Neuron (in vitro differentiated cells): Measurements from ENCODE around the gene STPG4.

Source experiments
- H2AFZ ChIP-seq: one replicate; pipeline ENCODE4 v1.6.1; 2013; ENCODE audit warnings: low read depth, mild to moderate bottlenecking, inconsistent platforms, low read length, moderate library complexity
- H3K27me3 ChIP-seq: one replicate; pipeline ENCODE4 v1.6.1; 2013; ENCODE audit warnings: low read length; ENCODE audit not compliant: insufficient read depth
- H3K36me3 ChIP-seq: one replicate; pipeline ENCODE4 v1.6.1; 2013; ENCODE audit warnings: low read length; ENCODE audit not compliant: insufficient read depth
- H3K4me1 ChIP-seq: one replicate; pipeline ENCODE4 v1.6.1; 2013; ENCODE audit warnings: low read length; ENCODE audit not compliant: insufficient read depth
- H3K4me3 ChIP-seq: 2 replicates; pipeline ENCODE4 v1.5.1; 2013; ENCODE audit warnings: mild to moderate bottlenecking, low read length, moderate library complexity
- H3K9me3 ChIP-seq: one replicate; pipeline ENCODE4 v1.6.1; 2013; ENCODE audit warnings: low read length

The STPG4 gene

GRCh38 chr2:47056868-47057686, 98.0 kb downstream of the STPG4 start:
- H3K36me3 ChIP-seq = peaks cover 1% of the 10 kb centered on the region
- peaks cover 12% of the 10 kb centered on the region for H3K4me1 ChIP-seq
- no peak overlapping the region for H3K4me3 ChIP-seq
- no peak overlapping the region for H2AFZ ChIP-seq
- H3K27me3 ChIP-seq = no peaks in the 10 kb centered on the region
- no peaks in the 10 kb centered on the region for H3K9me3 ChIP-seq

- Histone ChIP-seq H3K4me1 (peaks cover 9% of the 10 kb centered on the region), H3K4me3 (no peak overlapping the region), H2AFZ (no peak overlapping the region)
Measured at GRCh38 chr2:47056374-47056773, 98.7 kb downstream of the STPG4 start.

GRCh38 chr2:47054868-47055267, 100.2 kb downstream of the STPG4 start:
- Histone ChIP-seq H3K36me3 (peaks cover 9% of the 10 kb centered on the region), H3K27me3 (no peaks in the 10 kb centered on the region), H3K4me3 (no peak overlapping the region), H3K4me1 (peaks cover 9% of the 10 kb centered on the region), H2AFZ (no peak overlapping the region), H3K9me3 (no peaks in the 10 kb centered on the region)

More at GRCh38 chr2:47056374-47056773, 98.7 kb downstream of the STPG4 start:
- no peaks in the 10 kb centered on the region for H3K27me3 ChIP-seq
- peaks cover 6% of the 10 kb centered on the region for H3K36me3 ChIP-seq
- no peaks in the 10 kb centered on the region for H3K9me3 ChIP-seq

- no peak overlapping the region for H2AFZ ChIP-seq
- H3K9me3 ChIP-seq = no peaks in the 10 kb centered on the region
- peaks cover 9% of the 10 kb centered on the region for H3K4me1 ChIP-seq
- H3K27me3 ChIP-seq = no peaks in the 10 kb centered on the region
- H3K36me3 ChIP-seq = peaks cover 14% of the 10 kb centered on the region
- no peak overlapping the region for H3K4me3 ChIP-seq
Measured at GRCh38 chr2:47054036-47054555, 101.0 kb downstream of the STPG4 start.

- Histone ChIP-seq H3K27me3 (no peaks in the 10 kb centered on the region), H3K9me3 (no peaks in the 10 kb centered on the region), H3K36me3 (peaks cover 14% of the 10 kb centered on the region), H2AFZ (no peak overlapping the region), H3K4me1 (peaks cover 6% of the 10 kb centered on the region), H3K4me3 (no peak overlapping the region)
Measured at GRCh38 chr2:47052847-47053246, 102.3 kb downstream of the STPG4 start.

- Histone ChIP-seq H3K4me3 (no peak overlapping the region), H3K4me1 (peaks cover 5% of the 10 kb centered on the region), H3K27me3 (no peaks in the 10 kb centered on the region), H3K9me3 (no peaks in the 10 kb centered on the region), H3K36me3 (peaks cover 14% of the 10 kb centered on the region), H2AFZ (no peak overlapping the region)
Measured at GRCh38 chr2:47051562-47051961, 103.5 kb downstream of the STPG4 start.

GRCh38 chr2:47050762-47051161, 104.3 kb downstream of the STPG4 start:
- H3K27me3 ChIP-seq = no peaks in the 10 kb centered on the region
- peaks cover 14% of the 10 kb centered on the region for H3K36me3 ChIP-seq
- H3K9me3 ChIP-seq = no peaks in the 10 kb centered on the region
- no peak overlapping the region for H3K4me3 ChIP-seq
- H2AFZ ChIP-seq = no peak overlapping the region
- H3K4me1 ChIP-seq = peaks cover 8% of the 10 kb centered on the region

- H3K4me3 ChIP-seq = no peak overlapping the region
- H2AFZ ChIP-seq = no peak overlapping the region
- H3K4me1 ChIP-seq = peaks cover 8% of the 10 kb centered on the region
- no peaks in the 10 kb centered on the region for H3K27me3 ChIP-seq
- H3K36me3 ChIP-seq = peaks cover 14% of the 10 kb centered on the region
- H3K9me3 ChIP-seq = no peaks in the 10 kb centered on the region
Measured at GRCh38 chr2:47050021-47050760, 104.9 kb downstream of the STPG4 start.

GRCh38 chr2:47049502-47049901, 105.6 kb downstream of the STPG4 start:
- Histone ChIP-seq H3K27me3 (no peaks in the 10 kb centered on the region), H3K4me1 (peaks cover 8% of the 10 kb centered on the region), H2AFZ (no peak overlapping the region), H3K36me3 (peaks cover 14% of the 10 kb centered on the region), H3K9me3 (no peaks in the 10 kb centered on the region), H3K4me3 (no peak overlapping the region)

GRCh38 chr2:47048801-47049480, 106.2 kb downstream of the STPG4 start:
- no peaks in the 10 kb centered on the region for H3K27me3 ChIP-seq
- H3K4me3 ChIP-seq = no peak overlapping the region
- H3K9me3 ChIP-seq = no peaks in the 10 kb centered on the region
- peaks cover 14% of the 10 kb centered on the region for H3K36me3 ChIP-seq
- H2AFZ ChIP-seq = no peak overlapping the region
- peaks cover 8% of the 10 kb centered on the region for H3K4me1 ChIP-seq

- Histone ChIP-seq H3K9me3 (no peaks in the 10 kb centered on the region), H2AFZ (no peak overlapping the region), H3K27me3 (no peaks in the 10 kb centered on the region), H3K4me1 (peaks cover 21% of the 10 kb centered on the region), H3K4me3 (no peak overlapping the region), H3K36me3 (peaks cover 8% of the 10 kb centered on the region)
Measured at GRCh38 chr2:47046271-47046670, 108.8 kb downstream of the STPG4 start.

- Histone ChIP-seq H3K27me3 (no peaks in the 10 kb centered on the region), H3K36me3 (no peaks in the 10 kb centered on the region), H2AFZ (no peak overlapping the region)
Measured at GRCh38 chr2:47043891-47044239, 111.2 kb downstream of the STPG4 start.

More at GRCh38 chr2:47043891-47044239, 111.2 kb downstream of the STPG4 start:
- Histone ChIP-seq H3K4me1 (peaks cover 19% of the 10 kb centered on the region), H3K4me3 (no peak overlapping the region), H3K9me3 (no peaks in the 10 kb centered on the region)
